ENCODE results near the gene STK32A.

- TF ChIP-seq ZNF274 (IDR thresholded peaks at IDR 0.05; ENCODE audit: low read depth, low read length): no peak
- no peak for TF ChIP-seq YY1 (IDR thresholded peaks at IDR 0.05; ENCODE audit: insufficient read depth, insufficient read length)
Measured at GRCh38 chr5:147234825-147235635, at the start of gene STK32A.
